ENCODE data around the gene ENTREP1.

GRCh38 chr9:69388596-69388995 is 63.6 kb downstream of the ENTREP1 start:
- TF ChIP-seq POU6F1 (CRISPR knock-in tag; IDR thresholded peaks at IDR 0.05; ENCODE audit: borderline replicate concordance, low read depth) (no peak), OSR1 (CRISPR knock-in tag; IDR thresholded peaks at IDR 0.05) (no peak), CREB5 (CRISPR knock-in tag; IDR thresholded peaks at IDR 0.05; ENCODE audit: low read depth) (no peak), BACH2 (CRISPR knock-in tag; IDR thresholded peaks at IDR 0.05; ENCODE audit: borderline replicate concordance) (no peak), PATZ1 (CRISPR knock-in tag; IDR thresholded peaks at IDR 0.05; ENCODE audit: borderline replicate concordance) (no peak), ARNTL (CRISPR knock-in tag; IDR thresholded peaks at IDR 0.05; ENCODE audit: borderline replicate concordance, low read depth) (no peak), RARB (CRISPR knock-in tag; IDR thresholded peaks at IDR 0.05) (no peak), GLIS3 (CRISPR knock-in tag; IDR thresholded peaks at IDR 0.05) (no peak), ZFP30 (CRISPR knock-in tag; IDR thresholded peaks at IDR 0.05) (no peak), CSDC2 (CRISPR knock-in tag; IDR thresholded peaks at IDR 0.05) (no peak), ZNF565 (CRISPR knock-in tag; conservative IDR thresholded peaks at IDR 0.05; ENCODE audit: low read depth) (no peak), CSRNP3 (CRISPR knock-in tag; IDR thresholded peaks at IDR 0.05) (no peak), ZFP3 (CRISPR knock-in tag; IDR thresholded peaks at IDR 0.05) (no peak), ESRRG (CRISPR knock-in tag; IDR thresholded peaks at IDR 0.05) (no peak)
